Neuronal stem cell (in vitro differentiated cells): ENCODE measurements around the gene IL1A.

Source experiments
- DNase-seq: peaks from one replicate; pipeline ENCODE4 v3.0.0-alpha.2; 2013; ENCODE audit warnings: low spot score
- H2AFZ ChIP-seq: one replicate; pipeline ENCODE4 v1.6.1; 2013; ENCODE audit warnings: mild to moderate bottlenecking, low read length, inconsistent platforms
- H2AK5ac ChIP-seq: 2 replicates; pipeline ENCODE4 v1.6.1; 2013; ENCODE audit warnings: low read depth, mild to moderate bottlenecking, inconsistent platforms, low read length, moderate library complexity, mixed read lengths
- H2BK120ac ChIP-seq: 2 replicates; pipeline ENCODE4 v1.6.1; 2013; ENCODE audit warnings: low read depth, mild to moderate bottlenecking, inconsistent platforms, low read length, moderate library complexity, mixed read lengths
- H2BK12ac ChIP-seq: one replicate; pipeline ENCODE4 v1.6.1; 2013; ENCODE audit warnings: low read length, inconsistent platforms
- H2BK15ac ChIP-seq: 2 replicates; pipeline ENCODE4 v1.6.1; 2013; ENCODE audit warnings: mild to moderate bottlenecking, low read length, inconsistent platforms, mixed read lengths
- H2BK5ac ChIP-seq: one replicate; pipeline ENCODE4 v1.6.1; 2013; ENCODE audit warnings: inconsistent platforms, mild to moderate bottlenecking, low read length, moderate library complexity
- H3K14ac ChIP-seq: one replicate; pipeline ENCODE4 v1.6.1; 2013; ENCODE audit warnings: low read length, inconsistent platforms
- H3K18ac ChIP-seq: 2 replicates; pipeline ENCODE4 v1.6.1; 2013; ENCODE audit warnings: low read length, inconsistent platforms
- H3K23ac ChIP-seq: 2 replicates; pipeline ENCODE4 v1.6.1; 2013; ENCODE audit warnings: low read depth, mild to moderate bottlenecking, mixed read lengths, low read length, inconsistent platforms; ENCODE audit not compliant: poor library complexity
- H3K27ac ChIP-seq: replicated peaks from 3 replicates; pipeline ENCODE4 v1.5.1; 2013; ENCODE audit warnings: low read length, inconsistent platforms
- H3K27me3 ChIP-seq, 3 experiments: 2 replicates each; pipeline ENCODE4 v1.6.1; 2013; ENCODE audit warnings: low read length in 3 of 3, mild to moderate bottlenecking in 2 of 3, inconsistent platforms in 1 of 3, low read depth in 1 of 3, mixed read lengths in 1 of 3, moderate library complexity in 1 of 3; ENCODE audit not compliant: control insufficient read depth in 3 of 3, insufficient read depth in 3 of 3
- H3K36me3 ChIP-seq, 2 donors: replicated peaks in 1 of 2; 2 replicates each; pipeline ENCODE4 v1.6.1; 2013; ENCODE audit warnings: low read length in 2 of 2; ENCODE audit not compliant: control insufficient read depth in 2 of 2, insufficient read depth in 2 of 2
- H3K4ac ChIP-seq: 2 replicates; pipeline ENCODE4 v1.6.1; 2013; ENCODE audit warnings: inconsistent platforms, mild to moderate bottlenecking, low read length, moderate library complexity
- H3K4me1 ChIP-seq, 2 donors: 1 replicate in 1 of 2; 2 replicates in 1 of 2; pipeline ENCODE4 v1.6.1; 2013; ENCODE audit warnings: low read length in 2 of 2, low read depth in 1 of 2; ENCODE audit not compliant: control insufficient read depth in 2 of 2, insufficient read depth in 1 of 2
- H3K4me2 ChIP-seq: one replicate; pipeline ENCODE4 v1.6.1; 2013; ENCODE audit warnings: mild to moderate bottlenecking, low read length, inconsistent platforms; ENCODE audit not compliant: insufficient read depth, poor library complexity, severe bottlenecking
- H3K4me3 ChIP-seq, 2 donors: 2 replicates each; pipeline ENCODE4 v1.5.1; 2013; ENCODE audit warnings: low read length in 2 of 2, mild to moderate bottlenecking in 2 of 2, inconsistent platforms in 1 of 2, moderate library complexity in 1 of 2
- H3K79me1 ChIP-seq: one replicate; pipeline ENCODE4 v1.6.1; 2013; ENCODE audit warnings: low read depth, mild to moderate bottlenecking, inconsistent platforms, low read length, moderate library complexity
- H3K9ac ChIP-seq: one replicate; pipeline ENCODE4 v1.6.1; 2013; ENCODE audit warnings: mild to moderate bottlenecking, low read depth, low read length, inconsistent platforms; ENCODE audit not compliant: poor library complexity
- H3K9me3 ChIP-seq, 2 donors: replicated peaks in 1 of 2; 2 replicates each; pipeline versions ENCODE3 to v1.6.1; 2013; ENCODE audit warnings: low read length in 2 of 2, mild to moderate bottlenecking in 2 of 2, inconsistent platforms in 1 of 2, low read depth in 1 of 2, mixed read lengths in 1 of 2, moderate library complexity in 1 of 2; ENCODE audit not compliant: control insufficient read depth in 2 of 2, insufficient read depth in 1 of 2
- H4K8ac ChIP-seq: one replicate; pipeline ENCODE4 v1.6.1; 2013; ENCODE audit warnings: low read depth, mild to moderate bottlenecking, inconsistent platforms, low read length, moderate library complexity
- H4K91ac ChIP-seq: one replicate; pipeline ENCODE4 v1.6.1; 2013; ENCODE audit warnings: low read length, low read depth, mild to moderate bottlenecking, inconsistent platforms; ENCODE audit not compliant: poor library complexity
- WGBS, 2 donors: extraction: QIAGEN DNeasy Blood & Tissue Kit; methylation state at CpG; one replicate each; pipeline ENCODE4 v1.1.7; 2013; ENCODE audit warnings: missing lambda C conversion rate in 2 of 2, mixed read lengths in 1 of 2; ENCODE audit not compliant: insufficient read length in 2 of 2, insufficient replicate concordance in 1 of 2; ENCODE audit errors: extremely low coverage in 2 of 2; 5-methylcytosine and 5-hydroxymethylcytosine counted together

The IL1A gene

DNA sequence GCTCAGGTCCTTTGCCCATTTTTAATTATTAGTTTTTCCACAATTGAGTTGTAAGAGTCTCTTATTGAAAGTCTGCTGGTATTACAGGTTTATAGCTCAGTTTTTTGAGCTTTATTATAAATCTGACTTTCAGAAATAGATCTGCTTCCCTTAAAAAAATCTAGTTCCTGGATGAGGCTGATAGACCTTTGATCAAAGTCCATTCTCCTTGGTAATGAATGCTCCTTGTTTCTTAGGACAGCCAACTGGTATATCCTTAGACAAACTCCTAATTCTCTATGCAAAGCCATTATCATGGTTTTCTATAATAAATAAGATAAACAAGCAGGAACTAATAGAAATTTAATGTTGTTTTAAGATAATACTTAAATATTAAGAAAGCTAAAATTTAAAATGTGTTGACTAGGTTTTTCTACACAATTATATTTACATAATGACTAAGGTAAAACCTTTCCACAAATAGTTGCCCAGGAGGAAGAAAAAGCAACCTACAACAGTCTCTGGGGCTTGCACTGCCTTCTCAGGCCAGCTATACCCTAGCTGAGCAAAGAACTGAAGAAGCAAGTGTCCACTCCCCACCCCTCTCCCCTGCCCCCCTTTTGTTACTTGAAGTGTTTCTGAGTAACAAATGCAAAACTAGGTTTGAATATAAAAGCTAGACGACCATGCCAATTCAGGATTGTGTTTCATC lies 46.6 kb downstream of the IL1A start:
- H3K4me2 ChIP-seq: no peak overlapping the region
- H3K4me1 ChIP-seq: no peaks in the 10 kb centered on the region
- H4K8ac ChIP-seq: no peak overlapping the region
- no peak overlapping the region for H2BK15ac ChIP-seq
- H2AFZ ChIP-seq: no peak overlapping the region
- no peak overlapping the region for H3K14ac ChIP-seq
- no peak overlapping the region for H2BK5ac ChIP-seq
- no peak overlapping the region for H3K4me3 ChIP-seq
- H3K27ac ChIP-seq: no peak overlapping the region
- H4K91ac ChIP-seq: no peak overlapping the region
- no peaks in the 10 kb centered on the region for H3K79me1 ChIP-seq
- H2BK120ac ChIP-seq: no peak overlapping the region
- H3K18ac ChIP-seq: no peak overlapping the region
- H3K36me3 ChIP-seq: peaks cover 17 to 64% of the 10 kb centered on the region in 2 donors
- no peaks in the 10 kb centered on the region for H3K9me3 ChIP-seq
- no peak overlapping the region for H3K9ac ChIP-seq
- no peaks in the 10 kb centered on the region for H3K27me3 ChIP-seq
- WGBS, 2 donors: no CpG with 5 or more reads among the region's 1 CpG
- H2BK12ac ChIP-seq: no peak overlapping the region
- no peak for DNase-seq
- no peak overlapping the region for H3K23ac ChIP-seq
- no peak overlapping the region for H3K4ac ChIP-seq
- H2AK5ac ChIP-seq: no peak overlapping the region

DNA sequence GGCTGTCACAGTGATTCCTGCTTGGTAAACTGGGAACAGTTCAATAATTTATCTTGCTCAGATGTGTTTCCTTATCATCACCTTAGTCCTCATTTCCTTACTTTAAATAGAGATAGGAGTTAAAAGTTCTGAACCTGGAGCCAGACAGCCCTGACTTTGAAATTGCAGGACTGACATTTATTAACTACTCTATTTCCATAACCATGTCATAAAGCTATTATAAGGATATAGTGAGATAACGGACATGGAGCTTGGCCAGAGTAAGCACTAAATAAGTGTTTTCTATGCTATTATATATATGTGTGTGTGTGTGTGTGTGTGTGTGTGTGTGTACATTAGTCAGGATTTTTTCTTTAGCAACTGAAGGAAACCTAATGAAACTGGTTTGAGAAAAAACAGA lies 50.4 kb downstream of the IL1A start:
- H4K91ac ChIP-seq: no peak overlapping the region
- no peak overlapping the region for H3K27ac ChIP-seq
- no peak for DNase-seq

DNA sequence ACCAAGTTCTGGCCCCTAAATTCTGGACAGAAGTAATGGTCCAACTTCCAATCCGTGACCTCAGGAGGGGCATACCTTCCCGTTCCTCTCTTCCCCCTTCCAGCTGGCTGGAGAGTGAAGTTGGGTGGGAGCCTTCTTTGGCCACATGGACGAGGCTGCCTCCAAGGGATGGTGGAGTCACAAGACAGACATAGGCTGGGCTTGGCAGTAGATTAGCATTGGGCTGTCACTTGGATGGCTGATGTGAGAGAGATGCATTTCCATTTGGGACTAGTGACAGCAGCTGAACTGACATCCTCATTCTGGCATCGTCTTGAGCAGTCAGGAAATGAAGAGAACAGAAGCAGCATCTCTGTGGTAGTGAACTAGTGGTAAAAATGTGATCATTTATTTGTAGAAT lies 50.8 kb downstream of the IL1A start:
- no peak overlapping the region for H2AK5ac ChIP-seq
- no peak overlapping the region for H3K4ac ChIP-seq
- H3K18ac ChIP-seq: no peak overlapping the region
- WGBS, 2 donors: no CpG with 5 or more reads among the region's 4 CpGs
- peaks cover 2 to 22% of the 10 kb centered on the region in 2 donors for H3K36me3 ChIP-seq
- H3K9ac ChIP-seq: no peak overlapping the region
- H3K27me3 ChIP-seq: peaks cover 0 to 3% (median 0%) of the 10 kb centered on the region in 3 experiments
- no peak overlapping the region for H3K4me2 ChIP-seq
- H3K27ac ChIP-seq: no peak overlapping the region
- no peak overlapping the region for H2BK5ac ChIP-seq
- H3K23ac ChIP-seq: no peak overlapping the region
- no peak for DNase-seq
- no peak overlapping the region for H2AFZ ChIP-seq
- H4K8ac ChIP-seq: no peak overlapping the region
- H3K4me1 ChIP-seq: no peaks in the 10 kb centered on the region
- no peak overlapping the region for H4K91ac ChIP-seq
- no peak overlapping the region for H3K4me3 ChIP-seq
- H3K79me1 ChIP-seq: no peaks in the 10 kb centered on the region
- peaks cover 0 to 2% of the 10 kb centered on the region in 2 donors for H3K9me3 ChIP-seq
- H3K14ac ChIP-seq: no peak overlapping the region
- no peak overlapping the region for H2BK120ac ChIP-seq
- no peak overlapping the region for H2BK15ac ChIP-seq
- no peak overlapping the region for H2BK12ac ChIP-seq

More for the DNA sequence above, 50.4 kb downstream of the IL1A start:
- Histone ChIP-seq H2BK120ac (no peak overlapping the region), H3K4ac (no peak overlapping the region), H3K23ac (no peak overlapping the region), H3K9ac (no peak overlapping the region), H3K4me1 (no peaks in the 10 kb centered on the region), H3K27me3 (no peaks in the 10 kb centered on the region), H2BK5ac (no peak overlapping the region), H2AK5ac (no peak overlapping the region), H3K79me1 (no peaks in the 10 kb centered on the region), H2BK15ac (no peak overlapping the region), H3K36me3 (peaks cover 4 to 26% of the 10 kb centered on the region in 2 donors), H3K9me3 (peaks cover 0 to 2% of the 10 kb centered on the region in 2 donors), H3K4me3 (no peak overlapping the region), H2AFZ (no peak overlapping the region), H3K4me2 (no peak overlapping the region), H4K8ac (no peak overlapping the region), H3K14ac (no peak overlapping the region), H3K18ac (no peak overlapping the region), H2BK12ac (no peak overlapping the region)
- WGBS, 2 donors: no CpG with 5 or more reads among the region's 1 CpG

DNA sequence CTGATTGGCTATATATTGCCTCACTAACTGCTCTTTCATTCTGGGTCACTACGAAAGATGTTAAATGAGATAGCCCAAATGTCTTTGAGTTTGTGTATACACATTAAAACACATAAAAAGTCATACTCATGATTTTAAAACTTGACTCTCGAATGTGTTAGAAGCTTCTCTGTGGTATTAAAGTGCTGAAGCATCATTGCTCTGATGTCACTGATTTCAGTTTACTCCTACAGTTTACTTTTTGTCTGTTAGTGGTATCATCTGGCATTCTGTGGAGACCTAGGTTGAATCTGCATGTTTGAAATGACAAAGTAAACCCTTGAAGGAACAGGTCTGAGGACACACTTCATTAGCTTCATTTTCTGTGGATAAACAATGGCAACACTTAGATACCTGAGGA lies 52.8 kb downstream of the IL1A start:
- Histone ChIP-seq H3K4ac (no peak overlapping the region), H2AFZ (no peak overlapping the region), H3K27ac (no peak overlapping the region), H3K4me2 (no peak overlapping the region), H2AK5ac (no peak overlapping the region), H3K9ac (no peak overlapping the region), H3K23ac (no peak overlapping the region), H2BK120ac (no peak overlapping the region), H3K18ac (no peak overlapping the region), H2BK5ac (no peak overlapping the region), H3K4me3 (no peak overlapping the region), H3K27me3 (peaks cover 0 to 16% (median 0%) of the 10 kb centered on the region in 3 experiments), H4K91ac (no peak overlapping the region), H3K79me1 (no peaks in the 10 kb centered on the region), H3K9me3 (peaks cover 0 to 2% of the 10 kb centered on the region in 2 donors), H3K36me3 (peaks cover 0 to 2% of the 10 kb centered on the region in 2 donors), H2BK15ac (no peak overlapping the region), H3K4me1 (no peaks in the 10 kb centered on the region), H3K14ac (no peak overlapping the region), H2BK12ac (no peak overlapping the region), H4K8ac (no peak overlapping the region)
- DNase-seq: no peak
- WGBS, 2 donors: no CpG with 5 or more reads among the region's 2 CpGs
